ENCODE measurements around the gene ATL1. TPM values are rescaled to one million over a fixed set of nuclear protein-coding genes. Genes with fewer than 3 reads are reported as not detected.
A peak's percentile ranks its signal among the peaks of the same experiment; 100 is the strongest.

The ATL1 gene
- total RNA-seq, 4 donors from 2014 or later: 13.5 to 34.7 (median 23.3) TPM

- H3K4me1 ChIP-seq: peaks cover 0 to 36% (median 8%) of the 10 kb centered on the region in 4 donors
- DNase-seq (ENCODE audit: low spot score in 2 of 2): no peak
- WGBS, 2 donors: 69 to 77% methylated on average over 1 of the region's 1 CpG
Observed at GRCh38 chr14:50562841-50563240, 2.9 kb downstream of the ATL1 start.

GRCh38 chr14:50569714-50570274 is 9.8 kb downstream of the ATL1 start:
- Histone ChIP-seq H3K4me3 (no peak overlapping the region), H3K36me3 (peaks cover 0 to 43% (median 0%) of the 10 kb centered on the region in 3 donors), H3K27ac (no peak overlapping the region), H3K27me3 (no peaks in the 10 kb centered on the region), H3K4me1 (no peaks in the 10 kb centered on the region), H3K9me3 (peaks cover 0 to 54% (median 24%) of the 10 kb centered on the region in 4 donors)
- no peak for DNase-seq (ENCODE audit: low spot score in 2 of 2)
- no peak for TF ChIP-seq EP300 (IDR thresholded peaks at IDR 0.05)
- TF ChIP-seq CTCF (IDR thresholded peaks at IDR 0.05): no peak
- TF ChIP-seq POLR2A (IDR thresholded peaks at IDR 0.05): no peak

More at GRCh38 chr14:50562841-50563240, 2.9 kb downstream of the ATL1 start:
- TF ChIP-seq POLR2A (IDR thresholded peaks at IDR 0.05) (no peak), EP300 (IDR thresholded peaks at IDR 0.05) (no peak), CTCF (IDR thresholded peaks at IDR 0.05) (no peak)
- Histone ChIP-seq H3K4me3 (no peak overlapping the region), H3K9me3 (peaks cover 0 to 1% (median 0%) of the 10 kb centered on the region in 4 donors), H3K36me3 (peaks cover 0 to 4% (median 0%) of the 10 kb centered on the region in 3 donors), H3K27me3 (no peaks in the 10 kb centered on the region), H3K27ac (peak overlapping the region in 1 of 4 donors; percentile 99)

- peaks cover 0 to 45% (median 19%) of the 10 kb centered on the region in 4 donors for H3K9me3 ChIP-seq
- no peak overlapping the region for H3K27ac ChIP-seq
- no peaks in the 10 kb centered on the region for H3K27me3 ChIP-seq
- TF ChIP-seq POLR2A (IDR thresholded peaks at IDR 0.05) (no peak), EP300 (IDR thresholded peaks at IDR 0.05) (no peak), CTCF (IDR thresholded peaks at IDR 0.05) (no peak)
- 83 to 87% methylated on average over 2 of the region's 2 CpGs for WGBS, 2 donors
- no peak for DNase-seq (ENCODE audit: low spot score in 2 of 2)
- no peaks in the 10 kb centered on the region for H3K4me1 ChIP-seq
- peaks cover 0 to 35% (median 0%) of the 10 kb centered on the region in 3 donors for H3K36me3 ChIP-seq
- H3K4me3 ChIP-seq: no peak overlapping the region
Observed at GRCh38 chr14:50573862-50574261, 13.9 kb downstream of the ATL1 start.

- Histone ChIP-seq H3K27ac (no peak overlapping the region), H3K27me3 (no peaks in the 10 kb centered on the region), H3K4me3 (no peak overlapping the region), H3K36me3 (peaks cover 0 to 23% (median 0%) of the 10 kb centered on the region in 3 donors), H3K9me3 (peaks cover 0 to 26% (median 10%) of the 10 kb centered on the region in 4 donors), H3K4me1 (no peaks in the 10 kb centered on the region)
- no peak for DNase-seq (ENCODE audit: low spot score in 2 of 2)
- TF ChIP-seq EP300 (IDR thresholded peaks at IDR 0.05) (no peak), CTCF (IDR thresholded peaks at IDR 0.05) (no peak), POLR2A (IDR thresholded peaks at IDR 0.05) (no peak)
Observed at GRCh38 chr14:50575769-50576168, 15.8 kb downstream of the ATL1 start.

- Histone ChIP-seq H3K4me1 (no peaks in the 10 kb centered on the region), H3K27me3 (no peaks in the 10 kb centered on the region), H3K36me3 (peaks cover 0 to under 1% (median 0%) of the 10 kb centered on the region in 3 donors), H3K9me3 (peaks cover 0 to 3% (median 0%) of the 10 kb centered on the region in 4 donors), H3K27ac (no peak overlapping the region), H3K4me3 (no peak overlapping the region)
- no peak for DNase-seq (ENCODE audit: low spot score in 2 of 2)
- no peak for TF ChIP-seq EP300 (IDR thresholded peaks at IDR 0.05)
- no peak for TF ChIP-seq POLR2A (IDR thresholded peaks at IDR 0.05)
Observed at GRCh38 chr14:50577982-50578381, 18.0 kb downstream of the ATL1 start.
